T-helper 22 cell (primary cell): Measurements from ENCODE around the gene CSPG4.
"Not testable (repeated sequence)": the region's sequence is repeated elsewhere in the genome, so short reads cannot be mapped to it uniquely, and the experiment has no call there.

ENCODE experiments used
- DNase-seq: peaks from one replicate; pipeline ENCODE4 v3.0.0-alpha.2; 2020; ENCODE audit warnings: low read depth

The CSPG4 gene

GRCh38 chr15:75687486-75688277 is 25.0 kb downstream of the CSPG4 start:
- DNase-seq, result no peak

GRCh38 chr15:75686212-75686642 is 26.4 kb downstream of the CSPG4 start:
- peak; percentile 37 for DNase-seq

GRCh38 chr15:75685195-75685594 is 27.5 kb downstream of the CSPG4 start:
- no peak for DNase-seq

- DNase-seq, result no peak
These were observed 28.0 kb downstream of the CSPG4 start for GRCh38 chr15:75684648-75685047.

- DNase-seq, result peak; percentile 19
These were observed 28.9 kb downstream of the CSPG4 start for GRCh38 chr15:75683646-75684312.

GRCh38 chr15:75682181-75683135 is 30.2 kb downstream of the CSPG4 start:
- DNase-seq, result no peak

- no peak for DNase-seq
These were observed 32.5 kb downstream of the CSPG4 start for GRCh38 chr15:75680007-75680789.

- not testable (repeated sequence) for DNase-seq
These were observed 34.3 kb downstream of the CSPG4 start for GRCh38 chr15:75678324-75678690.

- no peak for DNase-seq
These were observed 35.0 kb downstream of the CSPG4 start for GRCh38 chr15:75677465-75678323.

GRCh38 chr15:75676688-75677464 is 35.8 kb downstream of the CSPG4 start:
- DNase-seq, result no peak

GRCh38 chr15:75675579-75676404 is 36.9 kb downstream of the CSPG4 start:
- DNase-seq, result no peak

GRCh38 chr15:75674366-75674765 is 38.3 kb downstream of the CSPG4 start:
- no peak for DNase-seq

- no peak for DNase-seq
These were observed 39.0 kb downstream of the CSPG4 start for GRCh38 chr15:75673426-75674235.

- no peak for DNase-seq
These were observed 39.8 kb downstream of the CSPG4 start for GRCh38 chr15:75672646-75673425.

- no peak for DNase-seq
These were observed 40.7 kb downstream of the CSPG4 start for GRCh38 chr15:75671730-75672602.

GRCh38 chr15:75669879-75670212 is 42.8 kb downstream of the CSPG4 start:
- no peak for DNase-seq
